Mammary epithelial cell (primary cell): ENCODE results near the gene AASDH.

Experiments used
- EZH2 ChIP-seq: IDR thresholded peaks from 2 replicates; pipeline ENCODE4 v1.6.1; 2012; ENCODE audit warnings: low read length, inconsistent platforms, borderline replicate concordance
- TF ChIP-seq, protein P1 (sequence below), 2 donors: IDR thresholded peaks in 1 of 2; conservative IDR thresholded peaks in 1 of 2; 2 replicates each; pipeline ENCODE4 v1.5.1; 2011 to 2012; ENCODE audit warnings: inconsistent platforms in 2 of 2, low read length in 2 of 2, mild to moderate bottlenecking in 2 of 2, control low read depth in 1 of 2, low read depth in 1 of 2; ENCODE audit not compliant: insufficient read depth in 1 of 2; ENCODE audit errors: extremely low read depth in 1 of 2

DNA sequence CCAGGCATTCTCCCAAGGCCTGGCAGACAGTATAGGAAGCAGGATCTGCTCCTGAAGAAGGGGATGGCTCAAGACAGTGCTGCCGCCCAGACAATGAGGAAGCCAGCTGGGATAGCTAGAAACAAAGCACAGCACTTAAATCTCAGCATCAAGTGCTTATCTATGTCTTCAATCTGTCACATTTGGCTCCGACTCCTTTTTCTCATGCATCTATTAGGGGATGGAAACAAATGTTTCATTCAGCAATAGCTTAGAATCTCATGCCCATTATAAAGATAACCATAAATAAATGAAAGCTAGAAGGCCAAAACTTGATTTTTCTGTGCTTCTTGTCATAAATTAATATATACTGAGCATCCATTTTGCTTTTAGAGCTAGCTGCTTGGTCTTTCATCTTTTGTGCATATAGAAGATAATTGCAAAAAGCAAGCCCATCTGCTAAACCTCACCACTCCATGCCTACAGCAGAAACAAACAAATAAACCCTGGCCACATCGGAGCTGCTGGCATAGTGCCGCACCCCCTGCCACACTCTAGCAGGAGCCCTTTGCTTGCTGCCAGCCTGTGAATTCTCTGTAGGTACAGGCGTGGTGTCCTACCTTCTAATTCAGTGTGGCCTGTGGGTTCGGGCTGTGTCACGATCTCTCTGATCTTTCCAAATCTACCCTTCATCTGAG is 75.9 kb downstream of the AASDH start:
- TF ChIP-seq, protein P1, sequence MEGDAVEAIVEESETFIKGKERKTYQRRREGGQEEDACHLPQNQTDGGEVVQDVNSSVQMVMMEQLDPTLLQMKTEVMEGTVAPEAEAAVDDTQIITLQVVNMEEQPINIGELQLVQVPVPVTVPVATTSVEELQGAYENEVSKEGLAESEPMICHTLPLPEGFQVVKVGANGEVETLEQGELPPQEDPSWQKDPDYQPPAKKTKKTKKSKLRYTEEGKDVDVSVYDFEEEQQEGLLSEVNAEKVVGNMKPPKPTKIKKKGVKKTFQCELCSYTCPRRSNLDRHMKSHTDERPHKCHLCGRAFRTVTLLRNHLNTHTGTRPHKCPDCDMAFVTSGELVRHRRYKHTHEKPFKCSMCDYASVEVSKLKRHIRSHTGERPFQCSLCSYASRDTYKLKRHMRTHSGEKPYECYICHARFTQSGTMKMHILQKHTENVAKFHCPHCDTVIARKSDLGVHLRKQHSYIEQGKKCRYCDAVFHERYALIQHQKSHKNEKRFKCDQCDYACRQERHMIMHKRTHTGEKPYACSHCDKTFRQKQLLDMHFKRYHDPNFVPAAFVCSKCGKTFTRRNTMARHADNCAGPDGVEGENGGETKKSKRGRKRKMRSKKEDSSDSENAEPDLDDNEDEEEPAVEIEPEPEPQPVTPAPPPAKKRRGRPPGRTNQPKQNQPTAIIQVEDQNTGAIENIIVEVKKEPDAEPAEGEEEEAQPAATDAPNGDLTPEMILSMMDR (conservative IDR thresholded peaks at IDR 0.05 in 1 of 2, IDR thresholded peaks at IDR 0.05 in 1 of 2; ENCODE audit: extremely low read depth in 1 of 2, insufficient read depth in 1 of 2, low read depth in 1 of 2, low read length in 2 of 2) = no peak
- no peak for TF ChIP-seq EZH2
